OCI-LY1 (cell line): ENCODE data around the gene TMC7.
"Not testable (repeated sequence)": the region's sequence is repeated elsewhere in the genome, so short reads cannot be mapped to it uniquely, and the experiment has no call there.

ENCODE experiments used
- H2AFZ ChIP-seq: fragments of 200-600 bp; sonication (generic), shearing (Covaris generic); 2 replicates; pipeline ENCODE4 v1.6.0; 2014; ENCODE audit warnings: antibody characterized with exemption, mild to moderate bottlenecking, low read length
- H3F3A ChIP-seq: fragments of 200-600 bp; sonication (generic), shearing (Covaris generic); 2 replicates; pipeline ENCODE4 v1.6.0; 2014; ENCODE audit warnings: mild to moderate bottlenecking, antibody characterized with exemption, low read length, moderate library complexity; ENCODE audit not compliant: insufficient read depth
- H3K27ac ChIP-seq: fragments of 200-600 bp; sonication (generic); 2 replicates; pipeline ENCODE4 v1.5.1; 2014; ENCODE audit warnings: low read length, mixed run types, mild to moderate bottlenecking, low read depth; ENCODE audit not compliant: poor library complexity, severe bottlenecking
- H3K27me3 ChIP-seq: fragments of 200-600 bp; sonication (generic); 2 replicates; pipeline ENCODE4 v1.6.0; 2014; ENCODE audit warnings: antibody characterized with exemption, mild to moderate bottlenecking, low read length, moderate library complexity; ENCODE audit not compliant: insufficient read depth
- H3K36me3 ChIP-seq: fragments of 200-600 bp; sonication (generic); 2 replicates; pipeline ENCODE4 v1.6.1; 2014; ENCODE audit warnings: mild to moderate bottlenecking, antibody characterized with exemption, low read length, moderate library complexity, mixed read lengths; ENCODE audit not compliant: insufficient read depth
- H3K4me1 ChIP-seq: fragments of 200-600 bp; sonication (generic); 2 replicates; pipeline ENCODE4 v1.5.1; 2014; ENCODE audit warnings: mild to moderate bottlenecking, low read length, moderate library complexity; ENCODE audit not compliant: insufficient read depth, severe bottlenecking
- H3K4me2 ChIP-seq: fragments of 200-600 bp; sonication (generic), shearing (Covaris generic); 2 replicates; pipeline ENCODE4 v1.6.1; 2014; ENCODE audit warnings: low read length
- H3K4me3 ChIP-seq: fragments of 200-600 bp; sonication (generic); 2 replicates; pipeline ENCODE4 v1.5.1; 2014; ENCODE audit warnings: low read length, low read depth, mild to moderate bottlenecking, mixed read lengths; ENCODE audit not compliant: poor library complexity, severe bottlenecking
- H3K79me2 ChIP-seq: fragments of 200-600 bp; shearing (Covaris generic); 2 replicates; pipeline ENCODE4 v1.6.1; 2016; ENCODE audit warnings: mixed run types, low read length, mixed read lengths; ENCODE audit not compliant: insufficient read depth
- H3K9ac ChIP-seq: fragments of 200-600 bp; sonication (generic), shearing (Covaris generic); 2 replicates; pipeline ENCODE4 v1.6.1; 2014; ENCODE audit warnings: mild to moderate bottlenecking, low read length, mixed read lengths
- H3K9me2 ChIP-seq: fragments of 200-600 bp; sonication (generic), shearing (Covaris generic); 2 replicates; pipeline ENCODE4 v1.6.1; 2014; ENCODE audit warnings: low read depth, mild to moderate bottlenecking, low read length, mixed read lengths
- H3K9me3 ChIP-seq: fragments of 200-600 bp; shearing (Covaris generic); 2 replicates; pipeline ENCODE4 v1.6.1; 2014; ENCODE audit warnings: low read length, mixed read lengths
- H4K20me1 ChIP-seq: fragments of 200-600 bp; sonication (generic), shearing (Covaris generic); 2 replicates; pipeline ENCODE4 v1.6.0; 2016; ENCODE audit warnings: mild to moderate bottlenecking, low read length; ENCODE audit not compliant: insufficient read depth
- CTCF ChIP-seq: fragments of 200-600 bp; sonication (generic), shearing (Covaris generic); IDR thresholded peaks from 2 replicates; pipeline ENCODE4 v1.5.1; 2017; ENCODE audit warnings: mild to moderate bottlenecking, antibody characterized with exemption, low read length, moderate library complexity, mixed read lengths
- EZH2 ChIP-seq: fragments of 200-600 bp; sonication (generic), shearing (Covaris generic); IDR thresholded peaks from 2 replicates; pipeline ENCODE4 v1.8.0; 2017; ENCODE audit warnings: borderline replicate concordance, mixed run types, mild to moderate bottlenecking, antibody characterized with exemption, low read length, moderate library complexity, mixed read lengths

Gene TMC7

GRCh38 chr16:18953547-18953946 lies 30.2 kb upstream of the TMC7 start:
- no peaks in the 10 kb centered on the region for H4K20me1 ChIP-seq
- no peaks in the 10 kb centered on the region for H3K27me3 ChIP-seq
- H2AFZ ChIP-seq: no peak overlapping the region
- H3K4me2 ChIP-seq: no peak overlapping the region
- H3K4me3 ChIP-seq: no peak overlapping the region
- H3K27ac ChIP-seq: no peak overlapping the region
- no peaks in the 10 kb centered on the region for H3K79me2 ChIP-seq
- H3K9me3 ChIP-seq: no peaks in the 10 kb centered on the region
- TF ChIP-seq EZH2 (no peak), CTCF (no peak)
- H3K9ac ChIP-seq: no peak overlapping the region
- no peaks in the 10 kb centered on the region; the same call in 1 of the 2 replicates for H3K36me3 ChIP-seq
- no peaks in the 10 kb centered on the region for H3F3A ChIP-seq
- peaks cover 10% of the 10 kb centered on the region for H3K4me1 ChIP-seq
- no peaks in the 10 kb centered on the region for H3K9me2 ChIP-seq

- Histone ChIP-seq H3K4me2 (peak overlapping the region; percentile 57), H3K4me3 (peak overlapping the region; percentile 51), H3K9ac (peak overlapping the region; percentile 38; the same call in 1 of the 2 replicates), H3K27ac (peak overlapping the region; percentile 28), H3K4me1 (peaks cover 10% of the 10 kb centered on the region), H2AFZ (peak overlapping the region; percentile 90)
- H4K20me1 ChIP-seq, H3F3A ChIP-seq, H3K27me3 ChIP-seq, H3K9me2 ChIP-seq, H3K79me2 ChIP-seq, H3K9me3 ChIP-seq, H3K36me3 ChIP-seq: not testable (repeated sequence)
Measured at GRCh38 chr16:18955874-18956580, 27.7 kb upstream of the TMC7 start.

- Histone ChIP-seq H3K4me1 (peaks cover 10% of the 10 kb centered on the region), H3K4me2 (peak overlapping the region; percentile 57; the same call in 1 of the 2 replicates), H3K4me3 (peak overlapping the region; percentile 51)
- not testable (repeated sequence) for H2AFZ ChIP-seq, H4K20me1 ChIP-seq, H3F3A ChIP-seq, H3K9me2 ChIP-seq, H3K27me3 ChIP-seq, H3K79me2 ChIP-seq, H3K9ac ChIP-seq, H3K36me3 ChIP-seq, H3K27ac ChIP-seq, H3K9me3 ChIP-seq
Measured at GRCh38 chr16:18956658-18957241, 27.0 kb upstream of the TMC7 start.

- Histone ChIP-seq H3K4me1 (peaks cover 10% of the 10 kb centered on the region), H2AFZ (no peak overlapping the region)
Measured at GRCh38 chr16:18958621-18959029, 25.1 kb upstream of the TMC7 start.

More at GRCh38 chr16:18958621-18959029, 25.1 kb upstream of the TMC7 start:
- no peaks in the 10 kb centered on the region for H4K20me1 ChIP-seq
- H3K9me3 ChIP-seq: no peaks in the 10 kb centered on the region
- H3F3A ChIP-seq: no peaks in the 10 kb centered on the region
- no peaks in the 10 kb centered on the region for H3K9me2 ChIP-seq
- no peak overlapping the region for H3K9ac ChIP-seq
- H3K4me2 ChIP-seq: no peak overlapping the region
- H3K27ac ChIP-seq: no peak overlapping the region
- no peaks in the 10 kb centered on the region for H3K36me3 ChIP-seq
- H3K79me2 ChIP-seq: no peaks in the 10 kb centered on the region
- TF ChIP-seq CTCF (no peak), EZH2 (no peak)
- H3K4me3 ChIP-seq: no peak overlapping the region
- no peaks in the 10 kb centered on the region for H3K27me3 ChIP-seq
